OCI-LY1 (cell line): ENCODE results near the gene FTO.

Experiments used
- H2AFZ ChIP-seq: fragments of 200-600 bp; sonication (generic), shearing (Covaris generic); 2 replicates; pipeline ENCODE4 v1.6.0; 2014; ENCODE audit warnings: antibody characterized with exemption, mild to moderate bottlenecking, low read length
- H3F3A ChIP-seq: fragments of 200-600 bp; sonication (generic), shearing (Covaris generic); 2 replicates; pipeline ENCODE4 v1.6.0; 2014; ENCODE audit warnings: mild to moderate bottlenecking, antibody characterized with exemption, low read length, moderate library complexity; ENCODE audit not compliant: insufficient read depth
- H3K27ac ChIP-seq: fragments of 200-600 bp; sonication (generic); 2 replicates; pipeline ENCODE4 v1.5.1; 2014; ENCODE audit warnings: low read length, mixed run types, mild to moderate bottlenecking, low read depth; ENCODE audit not compliant: poor library complexity, severe bottlenecking
- H3K27me3 ChIP-seq: fragments of 200-600 bp; sonication (generic); 2 replicates; pipeline ENCODE4 v1.6.0; 2014; ENCODE audit warnings: antibody characterized with exemption, mild to moderate bottlenecking, low read length, moderate library complexity; ENCODE audit not compliant: insufficient read depth
- H3K36me3 ChIP-seq: fragments of 200-600 bp; sonication (generic); 2 replicates; pipeline ENCODE4 v1.6.1; 2014; ENCODE audit warnings: mild to moderate bottlenecking, antibody characterized with exemption, low read length, moderate library complexity, mixed read lengths; ENCODE audit not compliant: insufficient read depth
- H3K4me1 ChIP-seq: fragments of 200-600 bp; sonication (generic); 2 replicates; pipeline ENCODE4 v1.5.1; 2014; ENCODE audit warnings: mild to moderate bottlenecking, low read length, moderate library complexity; ENCODE audit not compliant: insufficient read depth, severe bottlenecking
- H3K4me2 ChIP-seq: fragments of 200-600 bp; sonication (generic), shearing (Covaris generic); 2 replicates; pipeline ENCODE4 v1.6.1; 2014; ENCODE audit warnings: low read length
- H3K4me3 ChIP-seq: fragments of 200-600 bp; sonication (generic); 2 replicates; pipeline ENCODE4 v1.5.1; 2014; ENCODE audit warnings: low read length, low read depth, mild to moderate bottlenecking, mixed read lengths; ENCODE audit not compliant: poor library complexity, severe bottlenecking
- H3K79me2 ChIP-seq: fragments of 200-600 bp; shearing (Covaris generic); 2 replicates; pipeline ENCODE4 v1.6.1; 2016; ENCODE audit warnings: mixed run types, low read length, mixed read lengths; ENCODE audit not compliant: insufficient read depth
- H3K9ac ChIP-seq: fragments of 200-600 bp; sonication (generic), shearing (Covaris generic); 2 replicates; pipeline ENCODE4 v1.6.1; 2014; ENCODE audit warnings: mild to moderate bottlenecking, low read length, mixed read lengths
- H3K9me2 ChIP-seq: fragments of 200-600 bp; sonication (generic), shearing (Covaris generic); 2 replicates; pipeline ENCODE4 v1.6.1; 2014; ENCODE audit warnings: low read depth, mild to moderate bottlenecking, low read length, mixed read lengths
- H3K9me3 ChIP-seq: fragments of 200-600 bp; shearing (Covaris generic); 2 replicates; pipeline ENCODE4 v1.6.1; 2014; ENCODE audit warnings: low read length, mixed read lengths
- H4K20me1 ChIP-seq: fragments of 200-600 bp; sonication (generic), shearing (Covaris generic); 2 replicates; pipeline ENCODE4 v1.6.0; 2016; ENCODE audit warnings: mild to moderate bottlenecking, low read length; ENCODE audit not compliant: insufficient read depth
- EZH2 ChIP-seq: fragments of 200-600 bp; sonication (generic), shearing (Covaris generic); IDR thresholded peaks from 2 replicates; pipeline ENCODE4 v1.8.0; 2017; ENCODE audit warnings: borderline replicate concordance, mixed run types, mild to moderate bottlenecking, antibody characterized with exemption, low read length, moderate library complexity, mixed read lengths
- TF ChIP-seq, protein P1 (sequence below): fragments of 200-600 bp; sonication (generic), shearing (Covaris generic); IDR thresholded peaks from 2 replicates; pipeline ENCODE4 v1.5.1; 2017; ENCODE audit warnings: mild to moderate bottlenecking, antibody characterized with exemption, low read length, moderate library complexity, mixed read lengths

The FTO gene

DNA sequence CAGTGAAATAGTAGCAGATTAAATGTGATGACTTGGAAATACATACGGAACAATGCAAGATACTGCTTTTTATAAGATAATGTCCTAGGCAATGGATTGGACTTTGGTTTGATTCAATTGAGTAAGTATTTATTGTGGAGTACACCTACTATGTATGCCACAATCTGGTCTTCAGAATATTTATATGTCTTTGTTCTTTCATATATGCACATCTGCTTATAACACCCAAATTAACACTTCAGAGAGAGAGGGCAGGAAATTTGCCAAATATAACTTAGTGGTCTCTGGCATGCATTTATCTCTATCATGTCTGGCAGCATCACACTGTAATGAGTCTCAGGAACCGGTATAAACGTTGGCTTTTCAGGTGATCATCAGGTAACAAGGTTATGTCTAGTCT is 17.2 kb upstream of the FTO start:
- H4K20me1 ChIP-seq, result no peaks in the 10 kb centered on the region
- H3K4me2 ChIP-seq, result no peak overlapping the region
- peaks cover 6% of the 10 kb centered on the region; the same call in 1 of the 2 replicates for H3K36me3 ChIP-seq
- H3K79me2 ChIP-seq, result no peaks in the 10 kb centered on the region
- H3K4me3 ChIP-seq, result no peak overlapping the region
- TF ChIP-seq EZH2, result no peak
- TF ChIP-seq, protein P1, sequence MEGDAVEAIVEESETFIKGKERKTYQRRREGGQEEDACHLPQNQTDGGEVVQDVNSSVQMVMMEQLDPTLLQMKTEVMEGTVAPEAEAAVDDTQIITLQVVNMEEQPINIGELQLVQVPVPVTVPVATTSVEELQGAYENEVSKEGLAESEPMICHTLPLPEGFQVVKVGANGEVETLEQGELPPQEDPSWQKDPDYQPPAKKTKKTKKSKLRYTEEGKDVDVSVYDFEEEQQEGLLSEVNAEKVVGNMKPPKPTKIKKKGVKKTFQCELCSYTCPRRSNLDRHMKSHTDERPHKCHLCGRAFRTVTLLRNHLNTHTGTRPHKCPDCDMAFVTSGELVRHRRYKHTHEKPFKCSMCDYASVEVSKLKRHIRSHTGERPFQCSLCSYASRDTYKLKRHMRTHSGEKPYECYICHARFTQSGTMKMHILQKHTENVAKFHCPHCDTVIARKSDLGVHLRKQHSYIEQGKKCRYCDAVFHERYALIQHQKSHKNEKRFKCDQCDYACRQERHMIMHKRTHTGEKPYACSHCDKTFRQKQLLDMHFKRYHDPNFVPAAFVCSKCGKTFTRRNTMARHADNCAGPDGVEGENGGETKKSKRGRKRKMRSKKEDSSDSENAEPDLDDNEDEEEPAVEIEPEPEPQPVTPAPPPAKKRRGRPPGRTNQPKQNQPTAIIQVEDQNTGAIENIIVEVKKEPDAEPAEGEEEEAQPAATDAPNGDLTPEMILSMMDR, result no peak
- H3K4me1 ChIP-seq, result no peaks in the 10 kb centered on the region
- no peaks in the 10 kb centered on the region for H3K27me3 ChIP-seq
- no peak overlapping the region for H3K27ac ChIP-seq
- H3K9me3 ChIP-seq, result no peaks in the 10 kb centered on the region
- no peaks in the 10 kb centered on the region for H3F3A ChIP-seq
- H3K9me2 ChIP-seq, result no peaks in the 10 kb centered on the region
- no peak overlapping the region for H2AFZ ChIP-seq
- H3K9ac ChIP-seq, result no peak overlapping the region

DNA sequence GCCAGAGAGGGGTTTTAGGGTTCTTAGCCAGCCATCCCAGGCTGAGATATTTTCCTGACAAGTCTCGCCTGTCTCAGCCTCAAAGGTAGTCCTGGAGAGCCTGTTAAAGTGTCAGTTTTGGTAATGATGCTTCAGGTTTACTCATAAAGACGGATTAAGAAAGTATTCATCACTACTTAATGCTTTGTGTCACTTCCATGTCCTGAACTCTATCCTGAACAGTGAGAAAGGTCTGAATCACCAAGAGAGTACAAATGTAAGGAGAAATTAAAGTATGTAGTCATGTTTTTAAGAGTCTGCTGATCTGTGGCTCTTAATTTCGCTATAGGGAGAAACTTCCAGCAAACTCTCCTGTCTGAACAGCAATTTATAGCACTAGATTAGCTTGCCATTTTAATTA is 14.3 kb upstream of the FTO start:
- no peak overlapping the region for H2AFZ ChIP-seq
- H3K4me2 ChIP-seq, result no peak overlapping the region
- no peaks in the 10 kb centered on the region for H3F3A ChIP-seq
- no peaks in the 10 kb centered on the region for H3K9me2 ChIP-seq
- H3K36me3 ChIP-seq, result peaks cover 6% of the 10 kb centered on the region; the same call in 1 of the 2 replicates
- H4K20me1 ChIP-seq, result no peaks in the 10 kb centered on the region
- H3K79me2 ChIP-seq, result no peaks in the 10 kb centered on the region
- H3K4me3 ChIP-seq, result no peak overlapping the region
- no peaks in the 10 kb centered on the region for H3K9me3 ChIP-seq
- no peaks in the 10 kb centered on the region for H3K4me1 ChIP-seq
- H3K9ac ChIP-seq, result no peak overlapping the region
- TF ChIP-seq EZH2, result no peak
- TF ChIP-seq, protein P1, result no peak
- H3K27me3 ChIP-seq, result no peaks in the 10 kb centered on the region
- no peak overlapping the region for H3K27ac ChIP-seq

DNA sequence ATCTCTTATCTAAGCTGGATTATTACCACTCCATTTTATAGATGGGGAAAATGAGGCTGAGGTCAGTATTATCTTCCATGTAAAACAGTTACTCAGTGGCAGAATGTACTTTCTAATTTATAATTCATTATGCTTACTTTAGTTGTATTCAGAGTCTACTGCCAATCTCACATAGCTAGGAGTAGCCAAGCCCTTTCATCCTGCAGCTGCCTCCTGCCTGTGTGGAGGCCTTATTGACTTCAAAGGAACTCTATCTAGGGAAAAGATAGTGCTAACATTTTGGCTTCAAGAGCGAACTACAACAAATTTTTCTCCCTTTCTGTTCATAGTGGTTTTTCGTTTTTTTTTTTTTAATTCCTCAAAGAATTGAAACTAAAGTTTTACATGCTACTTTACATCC is 13.2 kb upstream of the FTO start:
- no peak overlapping the region for H3K4me3 ChIP-seq

More for the DNA sequence above, 13.2 kb upstream of the FTO start:
- no peaks in the 10 kb centered on the region for H3F3A ChIP-seq
- no peaks in the 10 kb centered on the region for H3K4me1 ChIP-seq
- H3K9ac ChIP-seq, result no peak overlapping the region
- H3K27me3 ChIP-seq, result no peaks in the 10 kb centered on the region
- H2AFZ ChIP-seq, result no peak overlapping the region
- no peak overlapping the region for H3K27ac ChIP-seq
- no peaks in the 10 kb centered on the region for H4K20me1 ChIP-seq
- no peaks in the 10 kb centered on the region for H3K9me3 ChIP-seq
- H3K79me2 ChIP-seq, result no peaks in the 10 kb centered on the region
- no peaks in the 10 kb centered on the region for H3K9me2 ChIP-seq
- TF ChIP-seq EZH2, result no peak
- TF ChIP-seq, protein P1, result no peak
- H3K36me3 ChIP-seq, result 0 out of 2 replicates have a peak, but pooled peaks cover 4% of the 10 kb centered on the region
- no peak overlapping the region for H3K4me2 ChIP-seq
